ENCODE results near the gene AKAP11.

AKAP11 gene

GRCh38 chr13:42276683-42277082, 4.7 kb downstream of the AKAP11 start:
- H3K9me3 ChIP-seq (ENCODE audit: low read depth, low read length): no peaks in the 10 kb centered on the region
- H3K27ac ChIP-seq: no peak overlapping the region
- H3K36me3 ChIP-seq (ENCODE audit: insufficient read depth, low read length): no peaks in the 10 kb centered on the region
- H3K9ac ChIP-seq (ENCODE audit: insufficient read length): no peak overlapping the region
- no peak for TF ChIP-seq EZH2 (IDR thresholded peaks at IDR 0.05)
- TF ChIP-seq FOXP2 (optimal IDR thresholded peaks at IDR 0.05; ENCODE audit: control extremely low read depth, extremely low read length, insufficient read depth): no peak
- no peak for TF ChIP-seq POLR2AphosphoS5 (IDR thresholded peaks at IDR 0.05; ENCODE audit: borderline replicate concordance, low read depth, low read length)
- H3K4me3 ChIP-seq: no peak overlapping the region
- DNase-seq (ENCODE audit: low read depth, low spot score): no peak

- Histone ChIP-seq H3K36me3 (ENCODE audit: insufficient read depth, low read length) (no peaks in the 10 kb centered on the region), H3K4me3 (no peak overlapping the region)
Measured at GRCh38 chr13:42277618-42278276, 5.8 kb downstream of the AKAP11 start.

DNA sequence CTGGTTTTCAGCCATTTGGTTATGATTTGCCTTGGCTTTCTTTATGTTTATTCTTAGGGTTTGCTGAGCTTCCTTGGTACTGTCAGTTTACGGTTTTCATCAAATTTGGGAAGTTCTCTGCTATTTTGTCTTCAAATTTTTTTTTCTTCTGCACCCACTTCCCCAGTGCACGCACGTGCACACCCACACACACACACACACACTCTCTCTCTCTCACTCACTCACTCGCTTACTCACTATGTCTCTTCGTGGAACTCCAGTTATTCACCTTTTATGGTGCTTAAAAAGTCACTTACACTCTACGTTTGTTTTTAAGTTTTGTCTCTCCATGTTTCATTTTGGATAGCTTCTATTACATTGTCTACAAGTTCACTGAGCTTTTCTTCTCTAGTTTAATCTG, 7.1 kb downstream of the AKAP11 start:
- Histone ChIP-seq H3K9ac (ENCODE audit: insufficient read length) (no peak overlapping the region), H3K36me3 (ENCODE audit: insufficient read depth, low read length) (no peaks in the 10 kb centered on the region), H3K4me3 (no peak overlapping the region), H3K27ac (no peak overlapping the region), H3K9me3 (ENCODE audit: low read depth, low read length) (no peaks in the 10 kb centered on the region)
- no peak for DNase-seq (ENCODE audit: low read depth, low spot score)
- TF ChIP-seq EZH2 (IDR thresholded peaks at IDR 0.05) (no peak), POLR2AphosphoS5 (IDR thresholded peaks at IDR 0.05; ENCODE audit: borderline replicate concordance, low read depth, low read length) (no peak), FOXP2 (optimal IDR thresholded peaks at IDR 0.05; ENCODE audit: control extremely low read depth, extremely low read length, insufficient read depth) (no peak)

More at GRCh38 chr13:42277618-42278276, 5.8 kb downstream of the AKAP11 start:
- no peak overlapping the region for H3K9ac ChIP-seq (ENCODE audit: insufficient read length)
- no peak overlapping the region for H3K27ac ChIP-seq
- no peaks in the 10 kb centered on the region for H3K9me3 ChIP-seq (ENCODE audit: low read depth, low read length)
- TF ChIP-seq EZH2 (IDR thresholded peaks at IDR 0.05): no peak
- no peak for TF ChIP-seq FOXP2 (optimal IDR thresholded peaks at IDR 0.05; ENCODE audit: control extremely low read depth, extremely low read length, insufficient read depth)
- TF ChIP-seq POLR2AphosphoS5 (IDR thresholded peaks at IDR 0.05; ENCODE audit: borderline replicate concordance, low read depth, low read length): no peak
- no peak for DNase-seq (ENCODE audit: low read depth, low spot score)

- Histone ChIP-seq H3K9ac (ENCODE audit: insufficient read length) (no peak overlapping the region), H3K4me3 (no peak overlapping the region), H3K27ac (no peak overlapping the region), H3K9me3 (ENCODE audit: low read depth, low read length) (no peaks in the 10 kb centered on the region), H3K36me3 (ENCODE audit: insufficient read depth, low read length) (no peaks in the 10 kb centered on the region)
- TF ChIP-seq POLR2AphosphoS5 (IDR thresholded peaks at IDR 0.05; ENCODE audit: borderline replicate concordance, low read depth, low read length): no peak
- TF ChIP-seq EZH2 (IDR thresholded peaks at IDR 0.05): no peak
- no peak for TF ChIP-seq FOXP2 (optimal IDR thresholded peaks at IDR 0.05; ENCODE audit: control extremely low read depth, extremely low read length, insufficient read depth)
- DNase-seq (ENCODE audit: low read depth, low spot score): no peak
Measured at GRCh38 chr13:42279986-42280385, 8.0 kb downstream of the AKAP11 start.

DNA sequence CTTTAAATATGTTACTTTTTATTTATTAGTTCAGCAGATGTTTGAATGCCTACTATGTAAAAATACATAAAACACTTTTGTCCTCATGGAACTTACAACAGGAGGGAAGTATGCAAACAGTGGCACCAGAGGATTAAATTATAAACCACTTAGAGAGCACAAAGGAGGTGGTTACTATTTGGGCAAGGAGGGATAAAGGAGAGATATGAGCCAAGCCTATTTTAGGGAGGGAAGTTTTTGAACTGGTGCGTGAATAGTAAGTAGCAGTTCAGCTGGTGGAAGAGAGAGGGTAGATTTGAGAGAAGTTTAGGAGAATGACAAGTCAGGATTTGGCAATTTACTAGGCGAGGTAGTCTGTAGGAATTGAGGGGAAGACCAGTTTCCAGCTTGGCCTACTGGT, 8.6 kb downstream of the AKAP11 start:
- TF ChIP-seq POLR2AphosphoS5 (IDR thresholded peaks at IDR 0.05; ENCODE audit: borderline replicate concordance, low read depth, low read length) (no peak), EZH2 (IDR thresholded peaks at IDR 0.05) (no peak), FOXP2 (optimal IDR thresholded peaks at IDR 0.05; ENCODE audit: control extremely low read depth, extremely low read length, insufficient read depth) (no peak)
- DNase-seq (ENCODE audit: low read depth, low spot score): no peak
- Histone ChIP-seq H3K27ac (no peak overlapping the region), H3K9me3 (ENCODE audit: low read depth, low read length) (no peaks in the 10 kb centered on the region), H3K9ac (ENCODE audit: insufficient read length) (no peak overlapping the region), H3K4me3 (no peak overlapping the region), H3K36me3 (ENCODE audit: insufficient read depth, low read length) (no peaks in the 10 kb centered on the region)

GRCh38 chr13:42283574-42283973, 11.6 kb downstream of the AKAP11 start:
- Histone ChIP-seq H3K9me3 (ENCODE audit: low read depth, low read length) (no peaks in the 10 kb centered on the region), H3K36me3 (ENCODE audit: insufficient read depth, low read length) (peaks cover 6% of the 10 kb centered on the region; the same call in 1 of the 2 replicates), H3K4me3 (no peak overlapping the region), H3K9ac (ENCODE audit: insufficient read length) (no peak overlapping the region), H3K27ac (no peak overlapping the region)
- no peak for DNase-seq (ENCODE audit: low read depth, low spot score)
- TF ChIP-seq POLR2AphosphoS5 (IDR thresholded peaks at IDR 0.05; ENCODE audit: borderline replicate concordance, low read depth, low read length) (no peak), FOXP2 (optimal IDR thresholded peaks at IDR 0.05; ENCODE audit: control extremely low read depth, extremely low read length, insufficient read depth) (no peak), EZH2 (IDR thresholded peaks at IDR 0.05) (no peak)

DNA sequence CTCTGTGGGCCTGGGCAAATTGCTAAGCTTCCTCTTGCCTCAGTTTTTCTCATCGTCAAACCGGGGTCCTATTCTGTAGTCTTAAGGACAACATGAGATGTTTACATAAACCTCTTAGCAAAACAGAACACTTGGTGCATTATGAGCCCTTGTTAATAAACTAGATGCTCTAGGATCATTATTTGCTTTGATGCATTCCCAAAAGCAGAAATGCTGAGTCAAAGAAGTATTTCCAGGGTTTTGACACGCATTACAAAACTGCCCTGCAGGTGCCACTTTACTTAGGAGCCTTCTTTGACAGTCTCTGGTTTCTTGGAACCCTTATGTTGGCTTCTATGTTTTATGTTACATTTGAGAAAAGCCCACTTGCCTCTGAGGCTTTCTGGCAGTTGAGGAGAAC, 12.1 kb downstream of the AKAP11 start:
- Histone ChIP-seq H3K9ac (ENCODE audit: insufficient read length) (no peak overlapping the region), H3K36me3 (ENCODE audit: insufficient read depth, low read length) (peaks cover 6% of the 10 kb centered on the region; the same call in 1 of the 2 replicates), H3K4me3 (no peak overlapping the region), H3K9me3 (ENCODE audit: low read depth, low read length) (no peaks in the 10 kb centered on the region), H3K27ac (no peak overlapping the region)
- TF ChIP-seq POLR2AphosphoS5 (IDR thresholded peaks at IDR 0.05; ENCODE audit: borderline replicate concordance, low read depth, low read length) (no peak), EZH2 (IDR thresholded peaks at IDR 0.05) (no peak), FOXP2 (optimal IDR thresholded peaks at IDR 0.05; ENCODE audit: control extremely low read depth, extremely low read length, insufficient read depth) (no peak)
- DNase-seq (ENCODE audit: low read depth, low spot score): no peak

DNA sequence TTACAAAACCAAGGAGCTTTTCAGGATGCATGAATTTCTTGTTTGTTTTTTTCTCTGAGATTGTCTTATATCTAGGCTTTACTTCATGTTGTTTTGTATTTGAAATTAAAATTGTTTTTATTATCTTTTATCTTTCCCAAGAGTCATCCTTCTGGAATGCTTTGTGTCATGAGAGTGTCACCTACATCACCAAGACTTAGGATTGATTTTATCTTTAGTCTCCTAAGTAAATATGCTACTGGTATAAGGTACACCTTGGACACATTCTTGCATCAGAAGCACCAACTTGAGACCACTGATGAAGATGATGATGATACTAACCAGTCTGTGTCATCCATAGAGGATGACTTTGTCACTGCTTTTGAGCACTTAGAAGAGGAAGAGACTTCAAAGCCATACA, 26.4 kb downstream of the AKAP11 start:
- Histone ChIP-seq H3K36me3 (ENCODE audit: insufficient read depth, low read length) (peaks cover 41% of the 10 kb centered on the region), H3K9me3 (ENCODE audit: low read depth, low read length) (no peaks in the 10 kb centered on the region), H3K27ac (no peak overlapping the region), H3K9ac (ENCODE audit: insufficient read length) (no peak overlapping the region), H3K4me3 (no peak overlapping the region)
- TF ChIP-seq POLR2AphosphoS5 (IDR thresholded peaks at IDR 0.05; ENCODE audit: borderline replicate concordance, low read depth, low read length): no peak
- TF ChIP-seq FOXP2 (optimal IDR thresholded peaks at IDR 0.05; ENCODE audit: control extremely low read depth, extremely low read length, insufficient read depth): no peak
- TF ChIP-seq EZH2 (IDR thresholded peaks at IDR 0.05): no peak
- no peak for DNase-seq (ENCODE audit: low read depth, low spot score)

GRCh38 chr13:42305503-42305902, 33.6 kb downstream of the AKAP11 start:
- H3K27ac ChIP-seq: no peak overlapping the region
- no peaks in the 10 kb centered on the region for H3K9me3 ChIP-seq (ENCODE audit: low read depth, low read length)
- H3K9ac ChIP-seq (ENCODE audit: insufficient read length): no peak overlapping the region
- peaks cover 22% of the 10 kb centered on the region for H3K36me3 ChIP-seq (ENCODE audit: insufficient read depth, low read length)
- no peak overlapping the region for H3K4me3 ChIP-seq
- no peak for DNase-seq (ENCODE audit: low read depth, low spot score)
- TF ChIP-seq EZH2 (IDR thresholded peaks at IDR 0.05): no peak
- no peak for TF ChIP-seq POLR2AphosphoS5 (IDR thresholded peaks at IDR 0.05; ENCODE audit: borderline replicate concordance, low read depth, low read length)
- TF ChIP-seq FOXP2 (optimal IDR thresholded peaks at IDR 0.05; ENCODE audit: control extremely low read depth, extremely low read length, insufficient read depth): no peak

All from SK-N-MC (cell line).